ENCODE measurements around the gene FBXL16. TPM values are rescaled to one million over a fixed set of nuclear protein-coding genes. Genes with fewer than 3 reads are reported as not detected.
"Not testable (repeated sequence)": the region's sequence is repeated elsewhere in the genome, so short reads cannot be mapped to it uniquely, and the experiment has no call there.

The FBXL16 gene
- total RNA-seq, 1 donor: not detected

DNA sequence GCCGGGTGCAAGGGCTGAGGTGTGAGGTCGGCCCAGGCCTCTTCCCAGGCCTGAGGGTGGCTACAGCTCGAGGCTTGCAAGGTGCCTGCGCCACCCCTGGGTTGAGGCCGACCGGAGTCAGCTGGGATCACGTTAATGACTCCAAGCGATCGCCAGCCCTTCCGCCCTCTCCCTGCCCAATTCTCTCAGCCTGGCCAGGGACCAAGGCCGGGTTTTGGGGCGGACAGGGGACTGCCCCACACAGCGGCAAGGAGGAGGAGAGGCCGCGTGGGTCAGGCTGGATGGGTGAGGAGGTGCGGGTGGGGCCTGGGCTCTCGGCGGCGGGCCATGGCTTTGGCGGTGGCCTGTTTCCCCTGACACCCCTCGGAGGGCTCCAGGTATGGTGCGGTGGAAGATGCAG is 12.2 kb downstream of the FBXL16 start:
- TF ChIP-seq, protein P1, sequence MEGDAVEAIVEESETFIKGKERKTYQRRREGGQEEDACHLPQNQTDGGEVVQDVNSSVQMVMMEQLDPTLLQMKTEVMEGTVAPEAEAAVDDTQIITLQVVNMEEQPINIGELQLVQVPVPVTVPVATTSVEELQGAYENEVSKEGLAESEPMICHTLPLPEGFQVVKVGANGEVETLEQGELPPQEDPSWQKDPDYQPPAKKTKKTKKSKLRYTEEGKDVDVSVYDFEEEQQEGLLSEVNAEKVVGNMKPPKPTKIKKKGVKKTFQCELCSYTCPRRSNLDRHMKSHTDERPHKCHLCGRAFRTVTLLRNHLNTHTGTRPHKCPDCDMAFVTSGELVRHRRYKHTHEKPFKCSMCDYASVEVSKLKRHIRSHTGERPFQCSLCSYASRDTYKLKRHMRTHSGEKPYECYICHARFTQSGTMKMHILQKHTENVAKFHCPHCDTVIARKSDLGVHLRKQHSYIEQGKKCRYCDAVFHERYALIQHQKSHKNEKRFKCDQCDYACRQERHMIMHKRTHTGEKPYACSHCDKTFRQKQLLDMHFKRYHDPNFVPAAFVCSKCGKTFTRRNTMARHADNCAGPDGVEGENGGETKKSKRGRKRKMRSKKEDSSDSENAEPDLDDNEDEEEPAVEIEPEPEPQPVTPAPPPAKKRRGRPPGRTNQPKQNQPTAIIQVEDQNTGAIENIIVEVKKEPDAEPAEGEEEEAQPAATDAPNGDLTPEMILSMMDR (IDR thresholded peaks at IDR 0.05; ENCODE audit: extremely low read depth, low read depth, low read length): no peak
- H3K9me3 ChIP-seq (ENCODE audit: low read depth, low read length): no peaks in the 10 kb centered on the region
- H3K27me3 ChIP-seq (ENCODE audit: insufficient read depth, low read length): peaks cover 43% of the 10 kb centered on the region
- no peaks in the 10 kb centered on the region for H3K36me3 ChIP-seq (ENCODE audit: insufficient read depth, low read length)
- H3K27ac ChIP-seq (ENCODE audit: low read depth, low read length): no peak overlapping the region
- H4K20me1 ChIP-seq (ENCODE audit: insufficient read depth, low read length): peaks cover 5% of the 10 kb centered on the region
- peaks cover 6% of the 10 kb centered on the region for H3K4me1 ChIP-seq (ENCODE audit: insufficient read depth, low read length)
- H3K79me2 ChIP-seq (ENCODE audit: insufficient read depth, low read length): peaks cover 15% of the 10 kb centered on the region
- DNase-seq (ENCODE audit: insufficient read length, low spot score, missing footprints): no peak
- no peak overlapping the region for H2AFZ ChIP-seq (ENCODE audit: low read length)
- no peak overlapping the region for H3K4me2 ChIP-seq (ENCODE audit: insufficient read depth, low read length)
- H3K4me3 ChIP-seq (ENCODE audit: insufficient read depth, low read length): no peak overlapping the region

DNA sequence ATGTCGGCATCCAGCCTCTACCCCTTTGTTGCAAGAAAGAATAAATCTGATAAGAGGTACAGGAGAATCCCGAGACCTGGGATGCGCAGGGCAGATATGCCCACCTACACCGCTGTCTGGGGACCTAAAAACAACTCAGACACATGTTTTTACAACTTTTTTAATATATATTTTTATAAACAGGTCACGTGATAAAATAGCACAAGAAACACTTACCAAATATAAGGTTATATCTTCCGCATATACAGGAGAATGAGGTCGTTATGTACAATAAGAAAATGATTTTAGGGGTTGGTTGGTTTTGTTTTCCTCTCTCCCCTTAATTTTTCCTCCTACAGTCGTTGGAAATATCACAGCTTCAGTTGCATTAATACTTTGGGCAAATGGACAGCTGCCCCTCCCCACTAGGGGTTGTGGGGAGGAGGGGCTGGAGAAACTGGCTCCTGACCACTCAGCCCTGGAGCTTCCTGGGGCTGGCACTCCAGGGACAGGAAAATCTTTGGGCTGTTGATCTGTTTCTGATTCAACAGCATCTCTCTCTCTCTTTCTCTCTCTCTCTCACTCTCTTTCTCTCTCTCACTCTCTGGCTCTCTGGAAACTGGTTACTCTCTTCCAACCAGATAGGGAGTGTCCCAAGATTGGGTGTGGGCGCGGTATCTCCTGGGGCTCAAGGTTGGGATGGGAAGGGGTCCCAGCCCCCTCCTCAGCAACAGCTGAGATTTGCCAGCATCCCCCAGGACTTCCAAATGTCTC is 13.1 kb downstream of the FBXL16 start:
- Histone ChIP-seq H3K27ac (ENCODE audit: low read depth, low read length) (no peak overlapping the region), H3K36me3 (ENCODE audit: insufficient read depth, low read length) (peaks cover under 1% of the 10 kb centered on the region), H3K4me2 (ENCODE audit: insufficient read depth, low read length) (no peak overlapping the region), H2AFZ (ENCODE audit: low read length) (no peak overlapping the region), H3K27me3 (ENCODE audit: insufficient read depth, low read length) (peaks cover 43% of the 10 kb centered on the region), H3K9me3 (ENCODE audit: low read depth, low read length) (no peaks in the 10 kb centered on the region), H3K4me1 (ENCODE audit: insufficient read depth, low read length) (peaks cover 6% of the 10 kb centered on the region), H3K4me3 (ENCODE audit: insufficient read depth, low read length) (no peak overlapping the region), H3K79me2 (ENCODE audit: insufficient read depth, low read length) (peaks cover 15% of the 10 kb centered on the region), H4K20me1 (ENCODE audit: insufficient read depth, low read length) (peaks cover 5% of the 10 kb centered on the region)
- TF ChIP-seq, protein P1 (IDR thresholded peaks at IDR 0.05; ENCODE audit: extremely low read depth, low read depth, low read length): no peak
- no peak for DNase-seq (ENCODE audit: insufficient read length, low spot score, missing footprints)

DNA sequence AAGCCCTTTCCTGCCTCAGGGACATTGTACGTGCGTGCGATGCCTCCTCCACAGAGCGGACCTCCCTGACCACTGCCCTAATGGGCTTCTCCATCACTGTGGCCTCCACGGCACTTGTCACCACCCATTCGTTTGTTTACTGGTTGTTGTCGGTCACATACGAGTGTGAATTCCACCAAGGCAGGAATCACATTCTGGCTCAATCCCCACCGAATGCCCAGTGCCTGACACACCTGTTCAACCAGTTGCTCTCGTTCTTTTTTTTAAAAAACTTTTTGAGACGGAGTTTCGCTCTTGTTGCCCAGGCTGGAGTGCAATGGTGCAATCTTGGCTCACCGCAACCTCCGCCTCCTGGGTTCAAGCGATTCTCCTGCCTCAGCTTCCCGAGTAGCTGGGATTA is 14.4 kb downstream of the FBXL16 start:
- H3K4me3 ChIP-seq (ENCODE audit: insufficient read depth, low read length); H3K4me1 ChIP-seq (ENCODE audit: insufficient read depth, low read length); H3K36me3 ChIP-seq (ENCODE audit: insufficient read depth, low read length); H4K20me1 ChIP-seq (ENCODE audit: insufficient read depth, low read length); H2AFZ ChIP-seq (ENCODE audit: low read length); DNase-seq (ENCODE audit: insufficient read length, low spot score, missing footprints); H3K4me2 ChIP-seq (ENCODE audit: insufficient read depth, low read length); H3K27ac ChIP-seq (ENCODE audit: low read depth, low read length); H3K9me3 ChIP-seq (ENCODE audit: low read depth, low read length): not testable (repeated sequence)
- peaks cover 42% of the 10 kb centered on the region for H3K27me3 ChIP-seq (ENCODE audit: insufficient read depth, low read length)
- H3K79me2 ChIP-seq (ENCODE audit: insufficient read depth, low read length): peaks cover 15% of the 10 kb centered on the region

DNA sequence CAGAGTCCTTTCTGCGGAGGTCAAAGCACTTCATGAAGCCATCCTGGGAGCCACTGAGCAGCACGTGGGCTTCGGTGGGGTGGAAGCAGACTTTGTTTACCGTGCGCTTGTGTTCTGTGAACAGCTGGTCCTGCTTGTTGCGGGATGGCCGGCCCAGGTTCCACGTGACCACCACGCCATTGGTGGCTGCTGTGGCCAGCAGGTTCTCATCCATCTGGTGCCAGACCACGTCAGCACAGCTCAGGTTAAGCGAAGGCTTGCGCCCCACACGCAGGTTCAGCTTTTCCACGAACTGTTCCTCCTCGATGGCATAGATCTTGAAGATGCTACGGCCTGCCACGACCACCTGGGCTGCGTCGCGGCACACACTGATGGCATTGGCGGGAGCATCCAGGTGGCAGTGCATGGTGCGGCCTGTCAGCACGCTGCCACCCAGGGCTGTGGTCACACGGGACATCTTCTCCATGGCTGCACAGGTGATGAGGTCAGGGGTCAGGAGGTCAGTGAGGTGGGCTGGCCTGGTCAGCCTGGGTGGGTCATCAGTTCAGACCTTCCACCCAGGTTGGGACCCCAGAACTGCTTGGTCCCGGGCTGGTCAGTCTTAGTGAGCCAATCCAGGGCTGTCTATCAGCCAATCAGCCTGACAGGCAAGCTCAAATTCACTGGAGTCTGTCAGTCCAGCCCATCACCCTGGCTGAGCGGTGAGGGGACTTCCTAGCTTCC is 16.3 kb downstream of the FBXL16 start:
- Histone ChIP-seq H3K36me3 (ENCODE audit: insufficient read depth, low read length) (peaks cover 2% of the 10 kb centered on the region), H3K27me3 (ENCODE audit: insufficient read depth, low read length) (peaks cover 25% of the 10 kb centered on the region), H3K9me3 (ENCODE audit: low read depth, low read length) (no peaks in the 10 kb centered on the region), H2AFZ (ENCODE audit: low read length) (peak overlapping the region; percentile 88), H4K20me1 (ENCODE audit: insufficient read depth, low read length) (no peaks in the 10 kb centered on the region), H3K79me2 (ENCODE audit: insufficient read depth, low read length) (peaks cover 22% of the 10 kb centered on the region), H3K4me3 (ENCODE audit: insufficient read depth, low read length) (peak overlapping the region; percentile 94), H3K4me2 (ENCODE audit: insufficient read depth, low read length) (peak overlapping the region; percentile 90), H3K27ac (ENCODE audit: low read depth, low read length) (peak overlapping the region; percentile 76), H3K4me1 (ENCODE audit: insufficient read depth, low read length) (peaks cover 9% of the 10 kb centered on the region)
- DNase-seq (ENCODE audit: insufficient read length, low spot score, missing footprints): no peak
- TF ChIP-seq, protein P1 (IDR thresholded peaks at IDR 0.05; ENCODE audit: extremely low read depth, low read depth, low read length): no peak
